Stimulated activated naive B cell treated with anti-CD40 and anti-IgM and Interleukin-4, amounts not matched to agents 10 μg/mL and 1 μg/mL and 100 μg/mL, for 72 hours (primary cell): Measurements from ENCODE around the gene SCUBE1.
A peak's percentile ranks its signal among the peaks of the same experiment; 100 is the strongest.

Experiments used
- ATAC-seq, 2 donors: fragments of 150-1000 bp; cut with Tn5 transposase; replicated peaks; 2 replicates each; pipeline ENCODE4 v1.10.0; 2021; ENCODE audit warnings: moderate library complexity in 1 of 2
- DNase-seq: peaks from one replicate; pipeline ENCODE4 v3.0.0; 2021
- H3K27ac Mint-ChIP-seq: one replicate; pipeline ENCODE4 v1.8.0; 2022; ENCODE audit warnings: mild to moderate bottlenecking, mixed read lengths
- H3K27me3 Mint-ChIP-seq, 2 donors: one replicate each; pipeline ENCODE4 v1.8.0; 2022; ENCODE audit warnings: mixed read lengths in 2 of 2
- H3K36me3 Mint-ChIP-seq, 2 donors: one replicate each; pipeline ENCODE4 v1.8.0; 2022; ENCODE audit warnings: mixed read lengths in 2 of 2, mild to moderate bottlenecking in 1 of 2
- H3K4me1 Mint-ChIP-seq, 2 donors: one replicate each; pipeline ENCODE4 v1.8.0; 2022; ENCODE audit warnings: mixed read lengths in 2 of 2, mild to moderate bottlenecking in 1 of 2
- H3K4me3 Mint-ChIP-seq, 2 donors: one replicate each; pipeline ENCODE4 v1.8.0; 2022; ENCODE audit warnings: mild to moderate bottlenecking in 2 of 2, mixed read lengths in 2 of 2, moderate library complexity in 1 of 2
- H3K9me3 Mint-ChIP-seq, 2 donors: one replicate each; pipeline ENCODE4 v1.8.0; 2022; ENCODE audit warnings: mixed read lengths in 2 of 2, mild to moderate bottlenecking in 1 of 2

SCUBE1 gene

DNA sequence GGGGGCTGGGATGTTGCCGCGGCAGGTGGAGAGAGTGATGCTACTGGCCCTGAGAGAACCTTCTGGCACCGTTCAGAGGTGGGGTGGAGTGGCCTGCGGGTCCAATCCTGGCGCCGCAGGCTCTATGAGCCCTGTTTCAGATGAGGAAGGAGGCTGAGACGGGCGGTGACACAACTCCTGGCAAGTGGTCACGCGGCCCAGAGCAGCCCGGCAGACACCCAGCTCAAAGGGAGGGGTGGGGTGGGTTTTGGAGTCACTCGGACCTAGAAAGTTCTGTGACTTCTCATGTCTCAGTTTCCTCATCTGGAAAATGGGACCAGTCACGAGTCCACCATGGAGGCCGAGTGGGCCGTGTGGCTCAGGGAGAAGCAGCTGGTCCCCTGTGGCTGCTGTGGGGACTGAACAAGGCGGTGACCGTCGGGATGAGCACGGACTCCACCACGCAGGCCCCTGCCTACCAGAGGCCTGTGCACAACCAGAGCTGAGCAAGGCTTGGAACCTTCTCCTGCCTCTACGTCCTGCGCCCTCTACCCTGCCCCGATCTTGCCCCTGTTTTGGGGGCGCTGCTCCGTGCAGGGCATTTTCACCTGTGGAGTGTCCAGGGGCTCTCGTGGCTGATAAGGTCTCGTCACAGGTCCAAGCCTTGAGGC lies 188.2 kb downstream of the SCUBE1 start:
- DNase-seq: no peak
- no peaks in the 10 kb centered on the region for H3K9me3 Mint-ChIP-seq
- no peak overlapping the region for H3K27ac Mint-ChIP-seq

DNA sequence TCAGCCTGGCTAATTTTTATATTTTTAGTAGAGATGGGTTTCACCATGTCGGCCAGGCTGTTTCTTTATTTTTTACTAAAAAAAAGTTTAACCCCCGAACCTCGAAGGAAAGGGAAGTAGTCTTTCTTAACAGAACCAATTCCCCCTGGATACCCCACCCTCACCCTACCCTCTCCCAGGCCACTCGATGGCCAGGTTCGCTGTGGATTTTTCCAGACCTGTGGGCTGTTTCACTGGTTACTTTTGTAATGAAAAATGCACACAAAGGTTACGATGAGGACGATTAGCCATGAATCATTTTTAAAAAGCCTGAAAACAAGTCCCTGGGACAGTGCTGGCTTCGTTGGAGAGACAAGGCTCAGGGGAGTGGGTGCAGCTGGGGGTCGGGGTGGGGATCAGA lies 189.3 kb downstream of the SCUBE1 start:
- H3K4me3 Mint-ChIP-seq: peak overlapping the region in 1 of 2 donors; percentile 73
- no peaks in the 10 kb centered on the region for H3K9me3 Mint-ChIP-seq
- H3K27me3 Mint-ChIP-seq: no peaks in the 10 kb centered on the region
- ATAC-seq: peak in 1 of 2 donors; percentile 28
- peaks cover 12 to 13% of the 10 kb centered on the region in 2 donors for H3K36me3 Mint-ChIP-seq
- H3K4me1 Mint-ChIP-seq: peaks cover 42 to 67% of the 10 kb centered on the region in 2 donors
- H3K27ac Mint-ChIP-seq: no peak overlapping the region
- no peak for DNase-seq

More for the DNA sequence above, 188.2 kb downstream of the SCUBE1 start:
- Mint-ChIP-seq H3K4me1 (peaks cover 41 to 67% of the 10 kb centered on the region in 2 donors), H3K27me3 (no peaks in the 10 kb centered on the region), H3K36me3 (peaks cover 13 to 18% of the 10 kb centered on the region in 2 donors), H3K4me3 (peak overlapping the region; percentile 21 to 42)
- no peak for ATAC-seq

DNA sequence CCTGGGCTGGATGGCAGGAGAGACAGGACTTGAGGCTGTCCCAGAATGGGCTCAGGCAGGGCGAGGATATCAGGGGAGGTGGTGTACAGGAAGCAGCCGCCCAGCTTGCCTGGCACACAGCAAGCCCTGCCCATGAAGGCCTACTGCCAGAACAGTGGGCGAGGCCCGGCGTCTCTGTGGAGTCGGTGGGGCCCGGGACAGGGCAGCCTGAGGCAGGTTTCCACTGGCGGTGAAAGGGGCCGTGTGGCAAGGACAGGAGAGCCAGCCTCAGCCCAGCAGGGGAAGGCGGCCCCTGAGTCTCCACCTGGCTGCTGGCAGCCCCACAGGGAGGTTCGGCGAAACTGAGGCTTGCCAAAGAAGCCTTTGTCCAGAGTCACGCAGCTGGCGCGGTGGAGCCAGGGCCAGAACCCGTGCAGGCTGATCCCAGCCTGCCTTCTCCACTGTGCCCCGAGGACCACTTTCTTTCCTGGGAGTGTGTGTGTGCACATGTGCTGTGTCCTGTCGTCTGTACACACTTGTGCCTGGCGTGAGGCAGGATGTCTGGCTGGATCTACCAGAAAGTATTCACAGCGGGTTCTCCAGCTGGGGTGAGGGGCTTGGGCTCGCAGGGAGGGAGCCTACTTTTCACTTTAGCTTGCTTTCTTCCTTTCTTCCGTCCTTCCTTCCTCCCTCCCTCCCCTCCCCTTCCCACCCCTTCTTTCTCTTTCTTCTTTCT lies 190.7 kb downstream of the SCUBE1 start:
- DNase-seq (no peak), ATAC-seq (peak; percentile 69 to 72)
- H3K9me3 Mint-ChIP-seq: no peaks in the 10 kb centered on the region
- no peaks in the 10 kb centered on the region for H3K27me3 Mint-ChIP-seq
- H3K36me3 Mint-ChIP-seq: peaks cover 8% of the 10 kb centered on the region in 2 donors
- peak overlapping the region; percentile 51 for H3K27ac Mint-ChIP-seq
- H3K4me1 Mint-ChIP-seq: peaks cover 46 to 68% of the 10 kb centered on the region in 2 donors
- peak overlapping the region; percentile 85 to 89 for H3K4me3 Mint-ChIP-seq

- H3K27me3 Mint-ChIP-seq: no peaks in the 10 kb centered on the region
- peak overlapping the region; percentile 51 for H3K27ac Mint-ChIP-seq
- DNase-seq (no peak), ATAC-seq (peak; percentile 17 to 27)
- H3K4me3 Mint-ChIP-seq: peak overlapping the region; percentile 85 to 89
- H3K4me1 Mint-ChIP-seq: peaks cover 48 to 73% of the 10 kb centered on the region in 2 donors
- peaks cover 8% of the 10 kb centered on the region in 2 donors for H3K36me3 Mint-ChIP-seq
- H3K9me3 Mint-ChIP-seq: no peaks in the 10 kb centered on the region
Measured at GRCh38 chr22:43152003-43152356, 191.2 kb downstream of the SCUBE1 start.

DNA sequence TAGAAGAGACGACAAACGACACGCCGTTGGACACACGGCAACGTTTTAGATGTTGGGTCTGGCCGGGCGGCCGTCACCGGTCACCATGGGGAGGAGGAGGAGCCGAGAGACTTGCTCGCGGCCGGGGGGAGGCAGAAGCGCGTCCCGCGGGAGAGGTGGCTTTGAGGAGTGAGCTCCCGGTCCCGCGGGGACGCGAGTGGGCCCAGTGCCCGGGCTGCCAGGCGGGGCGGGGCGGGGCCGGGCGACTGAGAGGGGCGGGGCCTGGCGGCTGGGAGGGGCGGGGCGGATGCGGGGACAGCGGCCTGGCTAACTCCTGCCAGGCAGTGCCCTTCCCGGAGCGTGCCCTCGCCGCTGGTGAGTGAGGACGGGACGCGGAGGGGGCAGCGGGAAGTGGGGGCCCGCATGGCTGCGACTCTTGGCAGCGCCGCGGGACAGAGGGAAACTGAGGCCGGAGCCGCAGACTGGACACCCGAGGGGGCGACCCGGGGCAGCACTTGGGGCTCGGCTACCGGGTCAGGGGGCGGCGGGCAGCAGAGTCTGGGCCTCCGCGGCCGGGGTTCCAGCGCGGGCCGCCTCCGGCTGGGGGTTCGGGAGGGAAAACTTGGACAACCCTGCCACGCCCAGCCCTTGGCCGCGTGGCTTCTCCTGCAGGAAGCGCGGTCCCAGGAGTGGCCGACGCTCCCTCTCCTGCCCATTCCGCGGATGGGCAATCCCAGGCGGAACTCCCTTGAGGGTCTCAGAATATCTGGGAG lies 191.7 kb downstream of the SCUBE1 start, which contains the start of gene TSPO:
Gene TSPO (plus strand): TSS at position 309 of the 752 bp plus-strand sequence. CDS start 7,680 bp downstream, outside the sequence.
- DNase-seq (no peak), ATAC-seq (peak; percentile 54 to 55)
- Mint-ChIP-seq H3K36me3 (peaks cover 6 to 8% of the 10 kb centered on the region in 2 donors), H3K9me3 (no peaks in the 10 kb centered on the region), H3K27ac (peak within 1 kb of the TSS; percentile 93), H3K4me1 (peaks cover 43 to 73% of the 10 kb centered on the region in 2 donors), H3K4me3 (peak within 1 kb of the TSS; percentile 89), H3K27me3 (no peaks in the 10 kb centered on the region)

DNA sequence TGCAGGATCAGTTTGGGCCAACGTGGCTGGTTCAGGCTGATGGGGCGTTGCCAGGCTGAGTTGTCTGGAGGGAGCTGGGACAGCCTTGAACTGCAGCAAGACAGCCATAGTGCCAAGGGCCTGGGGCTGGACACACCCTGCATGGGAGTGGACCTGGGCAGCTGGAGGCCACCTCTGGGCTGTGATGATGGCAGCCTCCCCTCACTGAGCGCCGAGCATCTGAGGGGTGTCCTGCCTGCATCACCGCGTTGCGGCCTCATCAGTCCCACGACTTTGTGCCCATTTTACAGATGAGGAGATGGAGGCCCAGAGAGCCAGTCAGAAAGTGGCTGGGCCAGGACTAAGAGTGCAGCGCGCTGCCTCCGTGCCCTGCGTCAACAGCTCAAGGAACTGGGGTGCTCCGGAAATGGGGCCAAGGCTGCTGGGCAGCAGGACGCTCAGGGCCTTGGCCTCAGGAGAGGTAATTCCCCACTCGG lies 192.4 kb downstream of the SCUBE1 start:
- Mint-ChIP-seq H3K27ac (peak overlapping the region; percentile 93), H3K27me3 (no peaks in the 10 kb centered on the region), H3K4me3 (peak overlapping the region; percentile 89), H3K9me3 (no peaks in the 10 kb centered on the region), H3K4me1 (peaks cover 37 to 73% of the 10 kb centered on the region in 2 donors), H3K36me3 (peaks cover 3 to 4% of the 10 kb centered on the region in 2 donors)
- ATAC-seq (no peak), DNase-seq (no peak)

DNA sequence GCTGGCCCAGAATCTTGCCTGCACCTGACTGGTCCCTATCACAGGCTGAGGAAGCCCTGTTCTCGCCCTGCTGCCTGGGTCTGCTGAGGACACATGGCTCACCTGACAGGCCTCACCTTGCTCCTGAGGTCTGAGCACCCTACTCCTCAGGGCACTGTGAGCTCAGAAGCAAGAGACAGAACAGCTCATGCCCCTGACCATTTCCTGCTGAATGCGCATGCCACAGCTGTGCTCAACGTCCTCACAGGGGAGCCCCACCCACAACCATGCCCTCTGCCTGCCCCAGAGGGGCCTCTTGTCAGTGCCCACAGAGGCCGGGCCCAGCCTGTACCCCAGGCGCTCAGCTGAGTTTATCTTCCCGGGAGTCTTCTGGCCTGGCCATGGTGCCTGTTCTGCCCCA lies 194.6 kb downstream of the SCUBE1 start:
- ATAC-seq: peak in 1 of 2 donors; percentile 12
- DNase-seq: no peak
- peaks cover 25 to 68% of the 10 kb centered on the region in 2 donors for H3K4me1 Mint-ChIP-seq
- H3K27me3 Mint-ChIP-seq: no peaks in the 10 kb centered on the region
- H3K27ac Mint-ChIP-seq: peak overlapping the region; percentile 78
- peak overlapping the region in 1 of 2 donors; percentile 29 for H3K4me3 Mint-ChIP-seq
- H3K9me3 Mint-ChIP-seq: no peaks in the 10 kb centered on the region
- H3K36me3 Mint-ChIP-seq: peaks cover 0 to 3% of the 10 kb centered on the region in 2 donors

DNA sequence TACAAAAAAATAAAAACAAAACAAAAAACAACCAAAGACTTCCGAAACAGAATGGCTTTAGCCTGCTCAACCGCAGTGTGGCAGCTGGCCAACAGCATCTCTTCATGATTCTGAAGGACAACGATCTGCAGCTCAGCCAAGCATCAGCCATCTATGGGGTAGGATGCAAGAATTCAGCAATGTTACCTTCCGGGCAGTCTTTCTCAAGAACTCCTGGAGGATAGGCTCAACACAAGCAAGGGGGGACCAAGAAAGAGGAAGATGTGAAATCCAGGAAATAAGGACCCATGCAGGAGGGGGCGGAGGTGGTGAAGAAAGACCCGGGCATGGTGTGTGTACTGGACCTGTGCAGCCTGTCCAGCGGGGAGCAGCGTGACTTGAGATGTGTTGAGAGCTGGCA lies 195.4 kb downstream of the SCUBE1 start:
- H3K27ac Mint-ChIP-seq: peak overlapping the region; percentile 81

More for the DNA sequence above, 195.4 kb downstream of the SCUBE1 start:
- Mint-ChIP-seq H3K4me1 (peaks cover 24 to 69% of the 10 kb centered on the region in 2 donors), H3K9me3 (no peaks in the 10 kb centered on the region), H3K4me3 (peak overlapping the region; percentile 47 to 62), H3K27me3 (no peaks in the 10 kb centered on the region), H3K36me3 (peaks cover 0 to 3% of the 10 kb centered on the region in 2 donors)
- DNase-seq (no peak), ATAC-seq (no peak)
